Activated CD4-positive, alpha-beta T cell treated with anti-CD3 and anti-CD28 coated beads, Interleukin-2, amount 50 U/mL, for 1 hour (primary cell): ENCODE results near the gene CTIF.
A peak's percentile ranks its signal among the peaks of the same experiment; 100 is the strongest.

Source experiments
- DNase-seq: peaks from one replicate; pipeline ENCODE4 v3.0.0-alpha.2; 2020

The CTIF gene

GRCh38 chr18:48762022-48762421 lies 223.2 kb downstream of the CTIF start:
- DNase-seq: no peak

DNA sequence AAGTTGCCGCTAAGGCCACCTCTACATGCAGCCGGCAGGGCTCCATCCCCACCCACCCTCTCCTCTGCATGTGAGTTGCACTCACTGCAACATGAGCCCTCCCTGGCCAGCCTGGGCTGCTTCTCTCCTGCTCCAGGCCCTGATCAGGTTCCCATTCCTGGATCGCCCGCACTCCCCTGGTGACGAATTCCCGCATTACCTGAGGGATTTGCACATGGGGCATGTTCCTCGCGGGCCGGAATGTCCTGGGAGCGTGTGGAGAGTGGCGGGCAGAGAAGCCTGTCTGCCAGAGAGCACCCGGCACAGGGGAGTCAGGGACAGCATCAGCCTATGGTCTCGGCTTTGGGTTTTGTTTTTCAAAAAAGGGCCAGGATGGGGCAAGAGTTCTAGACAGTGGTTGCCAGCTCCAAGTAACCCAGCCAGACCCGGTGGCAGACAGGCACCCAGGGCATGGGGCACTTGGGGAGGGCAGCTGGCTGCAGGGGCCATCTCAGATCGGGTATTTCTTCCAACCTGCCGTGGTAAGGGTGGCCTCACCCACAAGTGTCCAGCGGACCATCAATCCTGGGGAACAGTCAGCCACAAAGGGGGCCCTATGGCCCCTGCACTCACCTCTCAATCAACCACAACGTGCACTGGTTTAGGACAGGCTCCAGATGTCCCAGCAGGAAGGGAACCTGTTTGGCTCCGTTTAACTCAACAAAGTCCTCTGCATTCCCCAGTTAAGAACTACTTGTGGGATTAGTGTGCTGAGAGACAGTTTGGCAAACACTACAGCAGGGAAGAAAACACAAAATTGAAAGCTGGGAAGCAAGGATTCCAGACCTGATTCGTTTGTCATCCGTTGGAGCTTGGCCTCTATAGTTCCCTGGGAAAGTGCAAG lies 224.2 kb downstream of the CTIF start:
- DNase-seq: no peak

- no peak for DNase-seq
Observed at GRCh38 chr18:48763719-48764100, 224.9 kb downstream of the CTIF start.

DNA sequence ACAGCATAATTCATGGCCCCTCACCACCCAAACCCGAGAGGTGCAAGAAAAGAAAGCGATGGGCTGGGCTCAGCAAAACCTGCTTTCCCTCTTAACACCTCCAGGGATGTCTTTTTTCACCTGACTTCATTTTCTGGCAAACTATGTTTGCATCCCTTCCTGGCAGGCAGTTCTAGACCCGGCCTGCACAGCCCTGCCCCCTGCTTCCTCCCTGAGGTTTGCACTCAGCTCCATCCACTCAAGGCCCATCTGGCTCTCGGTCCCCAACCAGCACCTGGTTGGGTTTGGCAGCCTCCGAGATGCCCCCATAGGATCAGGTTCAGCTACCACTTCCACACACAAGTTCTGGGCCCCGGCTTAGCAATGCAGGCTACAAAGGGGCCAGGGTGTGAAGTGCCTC lies 226.2 kb downstream of the CTIF start:
- no peak for DNase-seq

- no peak for DNase-seq
Observed at GRCh38 chr18:48766026-48766425, 227.2 kb downstream of the CTIF start.

- no peak for DNase-seq
Observed at GRCh38 chr18:48766487-48766886, 227.7 kb downstream of the CTIF start.

- no peak for DNase-seq
Observed at GRCh38 chr18:48767090-48767690, 228.4 kb downstream of the CTIF start.

DNA sequence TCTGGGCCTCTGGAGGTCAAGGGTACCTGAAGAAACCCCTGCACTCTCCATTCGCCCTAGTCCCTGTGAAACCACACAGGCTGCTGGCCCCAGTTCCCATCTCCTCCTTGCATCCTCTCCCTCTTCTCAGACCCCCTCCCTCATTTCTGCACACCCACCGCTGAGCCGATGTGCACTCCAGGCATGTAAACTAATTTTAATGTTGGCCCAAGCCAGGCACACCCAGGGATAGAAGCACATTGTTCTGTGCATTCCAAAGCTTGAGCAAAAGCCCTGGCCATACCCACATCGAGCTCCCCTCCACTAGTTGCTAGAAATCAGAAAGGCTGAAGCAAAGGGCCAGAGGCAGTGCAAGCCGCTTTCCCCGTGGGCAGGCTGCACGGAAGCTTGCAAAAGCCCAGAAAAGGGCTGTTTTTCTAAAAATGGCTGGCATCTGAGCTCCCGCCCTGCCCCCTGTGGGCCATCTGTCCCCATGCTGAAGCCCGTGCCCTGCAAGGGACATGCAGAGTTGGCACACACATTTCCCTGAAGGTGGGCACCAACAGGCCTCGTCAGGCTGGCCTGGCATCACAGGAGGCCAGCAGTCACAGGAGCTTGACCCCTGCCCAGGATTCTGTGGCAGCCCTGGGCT lies 230.3 kb downstream of the CTIF start:
- DNase-seq: no peak

GRCh38 chr18:48770243-48770642 lies 231.4 kb downstream of the CTIF start:
- no peak for DNase-seq

GRCh38 chr18:48771641-48772375 lies 233.0 kb downstream of the CTIF start:
- no peak for DNase-seq

GRCh38 chr18:48772457-48772856 lies 233.6 kb downstream of the CTIF start:
- DNase-seq: no peak

DNA sequence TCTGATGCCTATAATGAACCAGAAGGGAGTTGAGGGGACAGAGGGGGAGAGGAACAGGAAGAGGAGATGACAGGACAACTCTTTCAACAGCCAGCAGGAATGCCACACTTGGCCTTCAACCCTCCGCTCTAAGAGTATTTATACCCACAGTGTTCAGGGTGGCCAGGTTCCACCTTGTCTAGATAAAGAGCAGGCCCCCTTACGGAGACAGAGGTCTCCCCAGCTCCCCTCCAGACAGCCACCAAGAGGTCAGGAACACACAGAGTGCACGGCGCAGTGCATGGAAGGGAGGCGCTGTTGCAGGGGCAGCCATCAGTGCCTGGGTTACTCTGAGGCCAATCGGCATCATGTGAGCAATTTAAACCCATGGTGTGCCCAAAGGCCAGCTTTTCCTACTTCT lies 235.0 kb downstream of the CTIF start:
- no peak for DNase-seq

DNA sequence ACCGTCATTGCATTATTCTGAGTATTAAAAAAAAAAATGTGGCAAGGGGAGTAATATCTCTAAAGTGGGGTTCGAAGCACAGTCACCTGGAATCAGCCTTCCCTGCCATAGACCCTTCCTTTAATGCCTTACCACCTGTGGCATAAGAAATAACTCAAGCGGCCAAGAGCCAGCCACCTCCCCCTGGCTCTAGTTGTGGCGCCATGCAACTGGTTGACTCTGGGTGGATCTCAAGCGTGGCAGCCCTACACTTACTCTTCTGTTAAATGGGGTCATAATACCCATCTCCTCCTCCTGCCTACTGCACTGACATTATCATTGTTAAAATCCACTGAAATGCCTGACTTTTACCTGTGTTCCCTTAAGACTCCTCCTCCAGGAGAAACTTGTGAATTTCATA lies 236.1 kb downstream of the CTIF start:
- DNase-seq: no peak

GRCh38 chr18:48775372-48776155 lies 236.7 kb downstream of the CTIF start:
- DNase-seq: no peak

- no peak for DNase-seq
Observed at GRCh38 chr18:48776156-48776555, 237.3 kb downstream of the CTIF start.

DNA sequence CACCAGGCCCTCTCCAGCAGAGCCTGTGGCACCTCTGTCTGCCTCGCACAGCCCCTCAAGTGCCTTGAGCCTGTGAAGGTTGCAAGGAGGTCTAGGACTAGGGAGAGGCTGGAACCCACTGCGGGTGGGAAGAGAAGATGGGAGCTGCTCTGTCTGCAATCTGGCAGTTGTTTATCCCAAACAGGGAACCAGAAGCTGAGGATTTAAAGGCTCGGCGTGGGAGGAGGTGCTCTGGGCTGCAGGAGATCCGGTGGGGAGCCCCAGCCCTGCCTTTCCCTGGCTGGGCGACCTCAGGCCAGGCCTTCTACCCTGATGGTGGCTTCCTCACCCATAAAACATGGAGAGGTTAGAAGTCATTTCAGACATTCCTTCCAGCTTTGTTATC lies 237.8 kb downstream of the CTIF start:
- no peak for DNase-seq

- DNase-seq: peak; percentile 71
Observed at GRCh38 chr18:48777026-48777743, 238.4 kb downstream of the CTIF start.

DNA sequence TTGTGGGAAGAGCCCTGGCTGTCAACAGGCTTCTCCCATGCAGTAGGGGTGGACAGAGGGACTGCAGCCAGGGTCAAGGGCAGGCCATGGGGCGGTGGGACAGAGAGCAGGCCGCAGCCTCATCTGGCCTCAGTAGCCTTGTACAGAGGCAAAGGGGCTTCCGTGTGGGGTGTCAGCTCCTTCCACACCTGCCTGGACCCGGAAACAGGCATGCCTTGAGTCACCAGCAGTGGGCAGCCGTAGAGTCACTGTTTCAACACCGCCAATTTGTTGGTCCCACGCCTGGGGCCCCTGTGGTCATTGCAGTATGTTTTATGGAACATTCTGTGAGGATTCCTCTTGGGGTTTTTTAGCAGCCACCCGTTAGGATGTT lies 238.9 kb downstream of the CTIF start:
- DNase-seq: no peak

- no peak for DNase-seq
Observed at GRCh38 chr18:48778344-48779011, 239.6 kb downstream of the CTIF start.

GRCh38 chr18:48779462-48779861 lies 240.6 kb downstream of the CTIF start:
- no peak for DNase-seq

DNA sequence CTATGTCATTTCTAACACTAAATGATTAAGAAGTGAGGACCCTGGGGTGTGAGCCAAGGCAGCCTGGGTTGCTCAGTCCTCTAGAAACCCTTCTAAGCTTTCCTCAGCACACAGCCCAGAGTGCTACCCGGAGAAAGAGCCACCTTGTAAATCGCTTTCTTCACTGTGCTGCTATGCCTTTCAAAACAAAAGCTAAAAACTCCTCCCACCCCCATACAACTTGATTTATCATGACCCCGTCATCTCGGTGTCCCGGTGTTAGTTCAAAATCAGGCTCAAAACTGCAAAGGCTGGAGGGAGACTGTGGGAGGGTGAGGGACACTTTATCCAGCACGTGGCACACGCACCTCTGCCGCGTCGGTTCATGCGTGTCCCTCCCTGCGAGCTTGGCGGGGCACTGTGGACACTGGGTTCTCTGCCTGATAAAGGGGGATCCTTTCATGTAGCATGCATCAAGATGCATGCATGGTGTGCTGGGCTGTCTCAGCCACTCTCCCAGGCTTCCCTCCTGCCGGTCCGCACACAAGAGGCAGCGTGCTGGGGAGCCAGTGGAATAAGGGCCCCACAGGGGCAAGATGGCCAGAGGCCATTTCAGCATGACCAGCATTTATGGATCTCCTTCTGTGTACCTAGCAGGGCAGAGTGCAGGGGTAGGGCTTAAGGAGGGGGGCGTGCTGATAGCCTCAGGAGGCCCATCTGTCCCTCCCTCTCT lies 241.5 kb downstream of the CTIF start:
- no peak for DNase-seq
